GM18519 (cell line): Measurements from ENCODE around the gene WDR62.
"Not testable (repeated sequence)": the region's sequence is repeated elsewhere in the genome, so short reads cannot be mapped to it uniquely, and the experiment has no call there.

Source experiments
- ATAC-seq: cut with Tn5 transposase; IDR thresholded peaks from one replicate; pipeline ENCODE4 v1.9.1; 2021; ENCODE audit warnings: mild to moderate bottlenecking, moderate library complexity; ENCODE audit not compliant: unreplicated experiment, low FRiP score

WDR62 gene

DNA sequence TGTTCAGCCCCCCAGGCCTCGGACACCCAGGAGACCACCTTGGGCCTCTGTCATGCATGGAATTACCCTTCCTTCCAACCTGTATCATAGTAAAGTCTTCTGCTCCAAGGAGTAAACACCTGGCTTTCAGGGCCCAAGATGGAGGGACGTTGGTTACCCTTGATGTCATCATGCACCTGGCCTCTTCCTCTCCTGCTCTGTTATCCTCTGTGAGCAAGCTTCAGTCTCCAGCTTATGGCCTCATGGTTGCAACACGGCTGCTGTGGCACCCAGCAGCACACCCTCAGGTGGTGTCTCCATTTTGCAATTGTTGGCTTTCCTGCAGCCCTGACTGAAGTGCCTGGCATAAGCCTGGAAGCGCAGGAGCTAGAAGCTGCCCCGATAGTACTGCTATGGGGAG lies 52.3 kb downstream of the WDR62 start:
- no peak for ATAC-seq

GRCh38 chr19:36108684-36109083 lies 54.0 kb downstream of the WDR62 start:
- ATAC-seq: no peak

DNA sequence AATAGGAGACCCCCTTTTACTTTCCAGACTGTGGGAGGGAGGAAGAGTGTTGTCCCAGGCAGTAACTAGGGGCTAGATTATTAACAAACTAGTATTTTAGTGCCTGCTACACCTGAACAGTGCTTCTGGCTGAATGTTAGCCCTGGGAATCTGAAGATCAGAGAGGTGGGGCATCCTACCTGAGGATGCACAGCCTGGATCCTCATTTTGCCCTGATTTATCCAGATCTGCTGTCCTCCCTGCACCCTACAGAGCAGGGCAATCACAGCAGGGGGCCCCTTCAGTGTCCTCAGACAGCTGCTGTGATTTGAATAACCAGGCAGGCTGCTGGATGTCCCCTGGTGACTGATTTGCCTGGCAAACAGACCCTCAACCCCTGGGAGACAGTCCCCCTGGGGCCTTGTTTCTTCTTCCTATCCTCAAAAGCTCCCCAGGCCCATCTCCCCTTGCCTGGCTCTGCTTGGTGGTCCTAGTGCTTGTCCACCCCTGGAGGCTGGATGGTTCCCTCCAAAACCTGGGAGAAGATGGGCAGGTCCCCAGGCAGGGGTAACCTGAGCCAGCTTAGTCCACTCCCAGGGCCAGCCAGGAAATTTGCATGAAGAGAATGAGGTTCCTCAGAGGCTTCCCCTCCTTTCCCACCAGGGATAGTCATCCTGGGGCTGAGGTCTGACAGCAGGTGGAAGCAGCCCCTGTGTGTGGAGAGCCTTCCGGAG lies 55.9 kb downstream of the WDR62 start, which contains the start of gene OVOL3:
Gene OVOL3, plus strand, starts transcription at position 657 of the 713 bp plus-strand sequence. CDS start 60 bp downstream, outside the sequence.
- ATAC-seq: no peak

DNA sequence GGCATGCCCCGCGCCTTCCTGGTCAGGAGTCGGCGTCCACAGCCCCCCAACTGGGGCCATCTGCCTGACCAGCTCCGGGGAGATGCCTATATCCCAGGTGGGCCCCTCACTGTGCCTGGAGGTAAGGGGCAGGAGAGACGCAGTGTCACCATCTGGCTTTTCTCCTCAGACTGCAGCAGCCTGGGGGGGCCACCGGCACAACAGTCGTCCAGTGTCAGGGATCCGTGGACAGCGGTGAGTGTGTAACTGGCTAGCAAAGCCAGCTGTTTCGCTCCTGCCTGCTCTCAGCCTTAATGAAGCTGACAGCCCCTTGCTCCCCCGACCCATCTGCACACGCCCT lies 56.5 kb downstream of the WDR62 start:
- ATAC-seq: no peak

DNA sequence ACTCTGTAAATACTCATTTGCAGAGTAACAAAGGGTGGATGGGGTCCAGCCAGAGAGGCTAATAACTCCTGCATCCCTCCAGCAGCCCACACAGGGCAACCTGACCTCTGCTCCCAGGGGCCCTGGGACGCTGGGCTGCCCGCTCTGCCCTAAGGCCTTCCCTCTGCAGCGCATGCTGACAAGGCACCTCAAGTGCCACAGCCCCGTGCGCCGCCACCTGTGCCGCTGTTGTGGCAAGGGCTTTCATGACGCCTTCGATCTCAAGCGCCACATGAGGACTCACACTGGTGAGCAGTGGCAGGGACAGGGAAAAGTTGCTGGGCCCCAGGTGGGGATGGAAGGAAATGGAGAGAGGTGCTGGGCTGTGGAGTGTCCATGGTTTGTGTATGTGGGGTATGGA lies 58.0 kb downstream of the WDR62 start:
- ATAC-seq: no peak

- ATAC-seq: no peak
Observed at GRCh38 chr19:36113425-36113824, 58.7 kb downstream of the WDR62 start.

DNA sequence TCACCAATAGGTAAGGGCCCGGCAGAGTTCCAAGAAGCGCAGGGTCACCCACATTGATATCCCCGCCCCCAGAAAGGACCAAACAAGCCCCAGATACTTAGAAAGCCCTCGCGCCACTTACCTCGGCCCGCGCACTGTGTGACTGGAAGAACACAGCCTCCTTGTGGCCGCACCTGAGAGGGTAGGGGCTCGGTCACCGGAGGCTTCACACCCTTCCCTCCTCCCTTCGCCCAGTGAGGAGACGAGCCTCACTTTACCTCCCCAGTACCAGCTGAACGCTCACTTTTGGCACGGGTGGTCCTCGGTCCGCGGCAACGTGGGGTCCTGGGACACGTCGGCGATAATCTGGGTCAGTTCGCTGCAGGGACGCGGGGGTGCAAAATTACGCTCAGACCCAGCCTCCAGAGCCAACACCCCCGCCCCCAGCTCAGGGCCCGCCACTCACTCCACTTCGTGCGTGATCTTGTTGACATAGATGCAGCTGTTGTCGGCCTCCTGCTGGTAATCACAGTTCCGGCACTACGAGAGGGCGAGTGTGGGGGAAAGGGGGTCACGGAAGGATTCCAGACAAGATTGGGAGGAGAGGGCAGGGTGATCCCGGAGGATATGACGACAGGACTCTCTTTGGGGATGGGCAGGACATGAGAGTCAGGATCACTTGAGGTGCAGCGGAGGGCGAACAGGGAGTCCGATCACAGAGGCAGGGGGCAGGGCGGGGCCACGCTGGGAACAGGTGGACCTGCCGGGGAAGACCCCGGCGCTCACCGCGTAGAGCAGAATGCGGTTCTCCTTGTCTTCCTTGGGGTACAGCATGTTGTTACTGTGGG lies 59.4 kb downstream of the WDR62 start:
- ATAC-seq: no peak

DNA sequence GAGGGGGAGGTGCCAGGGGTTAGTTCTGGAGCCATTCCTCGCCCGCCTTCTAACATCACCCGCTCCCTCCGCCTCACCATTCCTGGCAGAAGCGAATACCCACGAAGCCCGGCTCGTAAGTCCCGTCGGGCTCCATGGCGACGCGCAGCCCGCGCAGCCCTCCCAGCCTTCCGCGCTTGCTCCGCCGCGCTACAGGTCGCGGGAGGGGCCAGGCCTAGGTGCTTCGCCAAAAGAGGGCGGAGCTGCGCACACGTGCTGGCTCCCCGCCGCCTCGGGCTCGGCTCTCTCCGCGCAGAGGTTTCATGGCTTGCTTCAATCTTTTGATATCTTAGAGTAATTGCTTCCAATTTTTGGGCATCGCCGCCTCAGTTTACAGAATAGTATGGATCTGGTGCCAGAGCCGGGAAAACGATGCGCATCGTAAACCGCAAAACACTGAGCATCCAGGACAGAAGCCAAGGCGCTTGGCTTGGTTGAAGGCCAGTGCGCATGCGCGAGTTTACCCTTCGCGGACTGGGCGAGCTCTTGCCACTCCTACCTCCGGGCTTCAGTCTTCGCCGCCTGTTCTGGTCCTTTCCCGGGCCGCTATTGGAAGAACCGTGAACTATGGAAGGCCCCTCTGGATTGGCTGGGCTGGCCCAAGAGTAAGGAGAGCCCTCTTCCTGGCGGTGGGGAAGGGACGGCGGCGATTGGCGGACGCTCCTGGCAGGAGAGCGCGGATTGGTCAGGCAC lies 60.2 kb downstream of the WDR62 start, which contains the start of gene POLR2I:
Gene POLR2I, minus strand, starts transcription at position 155 of the 732 bp plus-strand sequence. Its CDS starts 19 bp downstream, at position 136.
- ATAC-seq: peak; percentile 71

- ATAC-seq: no peak
Observed at GRCh38 chr19:36115453-36116343, 61.0 kb downstream of the WDR62 start, which contains the start of gene TBCB. TBCB (plus strand) TSS chr19:36115468; CDS start chr19:36115561, 93 bp downstream.

DNA sequence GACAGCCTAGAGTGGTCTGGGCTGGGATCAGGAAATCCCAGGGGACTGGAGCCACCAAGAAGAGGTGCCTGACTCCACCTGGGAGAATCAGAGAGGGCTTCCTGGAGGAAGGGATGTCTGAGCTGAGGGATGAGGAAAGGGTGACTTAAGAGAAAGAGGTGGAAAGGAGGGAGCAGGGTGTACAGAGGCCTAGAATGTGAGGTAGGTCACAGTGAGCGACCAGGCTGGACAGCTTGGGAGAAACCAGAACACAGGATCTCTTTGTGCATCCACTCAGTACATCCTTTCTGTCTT lies 61.6 kb downstream of the WDR62 start:
- no peak for ATAC-seq

DNA sequence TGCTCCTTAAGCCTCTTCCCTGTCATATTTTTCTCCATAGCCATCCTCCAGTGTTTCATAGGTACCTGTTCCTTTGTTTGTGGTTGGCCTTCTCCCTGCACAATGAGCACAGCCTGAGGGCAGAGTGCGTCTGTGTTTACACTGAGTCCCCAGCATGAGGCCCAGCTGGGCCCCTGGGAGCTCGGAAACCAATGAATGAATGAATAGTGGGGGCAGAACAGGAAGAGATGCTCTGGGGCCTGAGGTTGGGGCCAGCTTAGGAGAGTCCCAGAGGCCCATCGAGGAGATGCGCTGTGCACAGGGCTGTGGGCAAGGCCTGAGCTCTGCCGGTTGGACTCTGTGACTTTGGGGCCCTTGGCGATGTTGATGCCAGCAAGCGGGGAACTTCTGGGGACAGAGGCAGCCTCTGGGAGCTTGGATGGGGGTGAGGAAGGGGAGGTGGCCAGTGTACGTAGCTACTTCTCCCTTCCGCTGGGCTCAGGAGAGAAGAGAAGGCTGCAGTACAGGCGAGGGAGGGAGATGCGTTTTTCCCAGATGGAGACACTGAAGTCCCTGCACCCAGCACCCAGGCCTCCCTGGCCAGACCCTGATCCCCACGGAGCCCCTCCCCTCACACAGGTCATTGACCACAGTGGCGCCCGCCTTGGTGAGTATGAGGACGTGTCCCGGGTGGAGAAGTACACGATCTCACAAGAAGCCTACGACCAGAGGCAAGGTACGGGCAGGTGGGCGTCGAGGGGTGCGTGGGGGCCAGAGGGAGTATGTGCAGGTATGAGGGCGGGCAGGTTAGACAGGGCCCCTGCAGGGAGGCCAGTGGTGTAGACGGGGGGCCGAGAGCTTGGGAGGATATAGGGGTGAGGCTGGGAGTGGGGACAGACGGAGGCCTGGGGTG lies 65.6 kb downstream of the WDR62 start:
- no peak for ATAC-seq

- no peak for ATAC-seq
Observed at GRCh38 chr19:36120984-36121358, 66.3 kb downstream of the WDR62 start.

GRCh38 chr19:36121486-36122124 lies 66.9 kb downstream of the WDR62 start:
- no peak for ATAC-seq

- no peak for ATAC-seq
Observed at GRCh38 chr19:36125557-36125956, 70.9 kb downstream of the WDR62 start.

GRCh38 chr19:36128392-36128736 lies 73.7 kb downstream of the WDR62 start:
- no peak for ATAC-seq

GRCh38 chr19:36131221-36131620 lies 76.5 kb downstream of the WDR62 start:
- ATAC-seq: not testable (repeated sequence)

DNA sequence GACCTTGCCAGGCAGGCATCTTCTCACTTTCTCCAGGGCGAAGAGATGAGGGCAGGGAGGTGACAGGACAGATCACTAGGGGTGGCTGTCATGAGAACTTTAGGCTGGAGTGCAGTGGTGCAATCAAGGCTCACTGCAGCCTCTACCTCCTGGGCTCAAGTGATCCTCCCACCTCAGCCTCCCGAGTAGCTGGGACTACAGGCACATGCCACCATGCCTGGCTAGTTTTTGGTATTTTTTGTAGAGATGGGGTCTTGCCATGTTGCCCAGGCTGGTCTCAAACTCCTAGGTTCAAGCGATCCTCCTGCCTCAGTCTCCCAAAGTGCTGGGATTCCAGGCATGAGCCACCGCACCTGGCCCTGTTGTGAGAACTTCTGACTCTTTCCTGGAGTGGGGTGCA lies 80.2 kb downstream of the WDR62 start:
- ATAC-seq: not testable (repeated sequence)

DNA sequence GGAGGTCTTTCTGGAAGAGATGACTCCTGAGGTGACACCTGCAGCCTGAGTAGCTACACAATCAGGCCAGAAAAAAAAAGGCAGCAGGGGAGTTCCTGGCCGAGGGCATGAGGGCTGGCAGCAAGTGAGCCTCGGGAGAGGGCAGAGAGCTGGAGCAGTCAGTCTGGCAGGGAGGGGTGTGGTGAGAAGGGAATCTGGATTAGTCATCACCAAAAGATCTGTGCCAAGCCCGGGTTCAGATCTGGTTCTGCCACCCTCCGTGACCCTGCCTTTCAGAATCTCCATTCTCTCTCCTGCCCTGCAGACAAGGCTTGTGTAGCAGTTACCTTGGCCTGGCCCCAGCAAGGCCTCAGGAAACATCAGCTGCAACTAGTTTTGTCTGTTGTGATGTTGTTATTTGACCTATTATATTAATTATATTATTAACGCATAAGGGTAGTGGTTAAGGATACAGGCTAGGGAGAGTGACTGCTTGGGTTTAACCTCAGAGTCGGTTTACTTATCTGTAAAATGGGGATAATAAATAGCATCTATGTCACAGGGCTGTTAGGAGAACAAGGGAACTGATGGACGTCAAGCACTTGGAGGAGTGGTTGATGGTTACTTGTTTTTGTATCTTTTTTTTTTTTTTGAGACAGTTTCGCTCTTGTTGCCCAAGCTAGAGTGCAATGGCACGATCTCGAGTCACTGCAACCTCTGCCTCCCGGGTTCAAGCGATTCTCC lies 82.4 kb downstream of the WDR62 start:
- no peak for ATAC-seq
